DMS114 treated with DMSO at 0.1 percent for 48 hours (cell line): Measurements from ENCODE around the gene CYSRT1.
"Not testable (repeated sequence)": the region's sequence is repeated elsewhere in the genome, so short reads cannot be mapped to it uniquely, and the experiment has no call there.

Source experiments
- DNase-seq: peaks from one replicate; lab custom pipeline; 2025; ENCODE audit not compliant: unreplicated experiment; lab: John Stamatoyannopoulos, UW

CYSRT1 gene

DNA sequence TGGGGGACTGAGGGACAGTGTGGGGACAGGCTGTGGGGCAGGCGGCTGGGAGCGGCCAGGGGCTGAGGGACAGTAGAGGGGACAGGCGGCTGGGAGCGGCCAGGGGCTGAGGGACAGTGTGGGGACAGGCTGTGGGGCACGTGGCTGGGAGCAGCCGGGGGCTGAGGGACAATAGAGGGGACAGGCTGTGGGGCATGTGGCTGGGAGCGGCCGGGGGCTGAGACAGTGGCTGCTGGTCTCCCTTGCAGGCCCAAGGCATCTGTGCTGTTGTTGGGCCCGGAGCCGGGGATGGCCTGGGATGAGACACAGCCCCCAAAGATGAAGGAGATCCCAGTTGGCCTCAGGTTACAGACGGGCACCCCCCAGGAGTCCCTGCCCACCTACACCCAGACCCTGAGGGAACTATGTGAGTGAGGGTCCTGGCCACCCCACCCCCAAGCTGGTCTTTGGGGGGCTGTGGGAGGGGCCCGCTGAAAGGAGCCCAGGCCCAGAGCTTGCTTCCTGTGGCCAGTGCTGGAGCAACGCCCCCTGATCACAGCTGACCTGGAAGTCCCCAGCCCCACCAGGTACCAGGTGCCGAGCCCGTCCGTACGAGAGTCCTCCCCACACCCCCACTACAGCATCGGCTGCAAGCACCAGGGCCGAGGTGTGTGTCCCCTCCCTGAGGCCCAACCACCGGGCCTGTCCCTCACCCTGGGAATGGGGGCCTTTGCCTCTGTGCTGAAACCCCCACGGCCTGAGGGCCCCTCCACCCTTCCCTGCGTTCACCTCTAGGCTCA, 26.7 kb downstream of the CYSRT1 start:
- DNase-seq: no peak

DNA sequence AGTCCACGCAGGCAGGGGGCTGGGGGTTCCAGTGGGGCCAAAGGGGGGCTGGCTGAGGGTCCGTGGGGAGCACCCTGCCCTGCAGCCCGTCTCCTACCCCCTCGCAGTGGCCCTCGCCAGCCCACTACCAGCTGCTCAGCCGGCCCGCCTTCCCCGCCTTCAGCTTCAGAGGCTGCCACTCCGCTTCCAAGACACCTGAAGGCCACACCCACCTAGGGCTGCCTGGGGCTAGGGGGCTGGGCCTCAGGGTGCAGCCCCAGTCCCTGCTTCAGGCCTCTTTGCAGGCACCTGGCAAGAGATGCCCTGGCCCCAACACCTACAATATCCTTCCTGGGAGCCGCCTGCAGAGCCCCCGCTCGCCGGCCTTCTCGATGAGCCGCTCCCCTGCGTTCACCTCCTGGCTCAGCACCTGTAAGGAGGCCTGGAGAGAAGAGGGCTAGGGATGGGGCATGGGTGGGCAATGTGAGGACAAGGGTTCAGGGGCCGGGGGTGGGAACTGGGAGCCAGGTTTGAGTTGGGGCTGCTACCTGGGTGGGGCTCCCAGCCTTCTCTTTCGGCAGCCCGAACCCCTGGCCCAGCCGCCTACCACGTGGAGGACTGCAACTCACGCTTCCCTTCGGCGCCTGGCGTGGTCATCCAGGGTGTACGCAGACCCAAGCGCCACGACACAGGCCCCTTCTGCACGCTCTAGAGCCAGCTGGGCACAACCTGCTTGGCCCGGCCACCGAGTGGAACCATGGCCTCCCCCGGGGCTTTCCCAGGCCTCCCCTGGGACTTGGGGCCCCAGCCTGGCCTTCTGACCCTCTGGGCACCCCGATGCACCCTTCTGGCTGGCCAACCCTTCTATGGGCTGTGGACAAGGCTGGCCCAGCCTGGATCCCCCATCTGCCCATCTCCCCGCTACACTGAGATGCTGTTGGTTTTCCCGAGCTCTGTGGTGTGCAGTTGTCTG, 27.9 kb downstream of the CYSRT1 start:
- no peak for DNase-seq

DNA sequence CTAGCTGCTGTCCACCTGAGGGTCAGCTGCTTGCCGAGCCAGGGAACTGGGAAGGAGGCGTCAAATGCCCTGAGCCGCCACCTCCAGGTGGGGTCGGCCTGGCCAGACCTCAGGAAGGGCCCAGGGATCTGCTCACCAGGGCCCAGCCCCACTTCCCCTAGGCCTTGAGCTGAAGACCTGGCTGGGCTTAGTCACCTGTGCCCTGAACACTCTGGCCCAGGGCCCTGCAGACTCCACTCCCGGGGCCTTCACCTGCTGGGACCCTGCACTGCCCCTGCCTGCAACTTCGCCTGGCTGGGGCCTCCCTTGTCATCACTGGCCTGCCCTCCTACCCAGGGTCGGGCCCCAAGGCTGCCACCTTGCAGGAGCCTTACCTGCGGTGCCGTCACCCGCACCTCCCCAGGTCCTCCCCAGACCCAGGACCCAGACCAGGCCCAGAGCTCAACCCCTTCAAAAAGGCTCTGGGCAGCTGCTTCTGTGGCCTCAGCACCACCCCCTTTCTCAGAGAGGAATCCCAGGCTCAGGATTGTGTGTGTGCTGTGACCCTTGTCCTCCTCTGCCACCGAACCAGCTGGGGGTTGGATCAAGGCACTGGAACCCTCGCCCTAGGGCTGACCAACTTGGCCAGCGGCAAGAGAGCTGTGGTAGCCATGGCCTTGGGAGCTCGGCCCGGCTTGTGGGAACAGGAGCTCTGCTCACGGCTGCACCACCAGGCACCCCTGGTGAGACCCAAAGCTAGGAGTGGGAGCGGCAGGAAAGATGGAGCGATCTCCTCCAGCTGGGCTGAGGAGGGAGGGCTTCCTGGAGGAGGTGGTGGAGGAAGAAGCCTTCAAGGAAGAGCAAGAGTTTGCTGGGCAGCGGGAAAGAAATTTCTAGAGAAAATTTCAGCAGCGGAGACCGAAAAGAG, 29.0 kb downstream of the CYSRT1 start:
- no peak for DNase-seq

DNA sequence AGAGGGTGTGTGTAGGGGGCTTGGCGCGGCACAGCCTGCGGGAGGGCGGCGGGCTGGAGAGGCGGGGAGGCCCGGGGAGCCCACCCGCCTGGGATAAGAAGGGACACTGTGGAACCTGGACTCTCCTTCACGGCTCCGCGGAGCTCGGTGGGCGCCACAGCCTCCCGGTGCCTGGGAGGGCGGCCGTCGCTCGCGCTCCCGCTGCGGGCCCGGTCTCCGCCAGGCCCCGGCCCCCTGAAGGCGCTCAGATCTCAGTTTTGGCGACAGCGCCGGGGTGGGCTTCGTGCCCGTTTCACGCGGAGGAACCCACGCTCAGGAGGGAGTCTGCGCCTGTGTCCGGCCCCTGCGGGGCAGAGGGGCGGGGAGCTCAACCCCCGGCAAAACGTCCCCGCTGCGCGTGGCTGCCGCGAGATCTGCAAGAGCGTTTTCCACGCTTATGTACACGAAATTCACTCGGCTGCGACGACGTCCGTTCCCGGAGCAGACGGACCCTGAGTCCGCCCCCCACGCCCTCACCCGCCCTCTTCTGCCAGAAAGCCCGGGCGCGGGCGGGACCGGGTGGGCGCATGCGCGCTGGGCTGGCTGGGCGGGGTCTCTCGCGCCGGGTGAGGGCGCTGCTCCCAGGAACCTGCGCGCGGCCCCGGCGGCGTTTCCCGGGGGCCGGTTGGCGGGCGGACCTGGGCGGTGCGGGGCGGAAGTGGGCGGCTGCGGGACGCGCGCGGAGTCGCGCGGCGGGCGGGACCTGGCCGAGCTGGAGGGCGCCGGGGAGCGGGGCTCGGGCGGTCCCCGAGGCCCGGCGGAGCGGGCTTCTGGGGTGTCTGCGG, 29.9 kb downstream of the CYSRT1 start, which contains the start of gene NELFB:
TSS of gene NELFB (plus strand) at position 704 of the 824 bp plus-strand sequence.
- peak; percentile 50 for DNase-seq

DNA sequence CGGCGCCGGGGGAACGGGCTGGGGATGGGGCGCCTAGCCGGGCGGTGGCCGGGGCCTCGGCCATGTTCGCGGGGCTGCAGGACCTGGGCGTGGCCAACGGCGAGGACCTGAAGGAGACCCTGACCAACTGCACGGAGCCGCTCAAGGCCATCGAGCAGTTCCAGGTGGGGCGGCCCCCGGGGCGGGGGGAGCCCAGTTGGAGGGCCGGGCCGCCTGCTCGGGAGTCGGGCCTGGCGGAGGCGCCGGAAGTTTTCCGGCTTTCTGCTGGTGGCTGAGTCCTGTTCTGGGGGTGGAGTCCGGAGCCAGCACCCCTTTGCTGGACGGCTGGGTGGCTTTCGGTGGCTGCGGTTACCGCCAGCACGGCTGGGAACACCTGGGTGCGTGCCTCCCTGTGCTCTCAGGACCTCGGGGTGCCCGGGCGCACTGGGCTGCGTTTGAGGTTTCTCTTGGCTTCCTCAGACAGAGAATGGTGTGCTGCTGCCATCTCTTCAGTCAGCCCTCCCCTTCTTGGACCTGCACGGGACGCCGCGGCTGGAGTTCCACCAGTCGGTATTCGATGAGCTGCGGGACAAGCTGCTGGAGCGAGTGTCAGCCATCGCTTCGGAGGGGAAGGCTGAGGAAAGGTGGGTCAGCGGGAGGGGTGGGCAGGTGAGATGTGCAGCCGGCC, 30.6 kb downstream of the CYSRT1 start:
- no peak for DNase-seq

DNA sequence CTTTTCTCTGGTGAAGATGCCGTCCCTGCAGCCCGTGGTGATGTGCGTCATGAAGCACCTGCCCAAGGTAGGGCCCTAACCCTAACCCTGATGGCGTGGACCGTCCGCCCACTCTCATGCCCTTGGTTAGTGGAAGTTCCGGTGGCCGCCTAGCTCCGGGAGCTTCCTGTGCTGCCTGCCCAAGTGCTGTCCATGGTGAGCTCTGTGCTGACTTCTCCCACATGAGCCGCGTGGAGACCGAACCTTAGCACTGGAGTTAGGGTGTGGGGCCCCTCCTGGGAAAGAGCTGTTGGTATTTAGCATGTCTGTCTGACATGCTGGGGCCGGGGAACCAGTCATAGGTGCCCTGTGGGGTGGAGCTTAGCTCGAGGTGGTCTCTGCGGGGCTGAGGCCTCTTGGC, 31.4 kb downstream of the CYSRT1 start:
- DNase-seq: no peak

DNA sequence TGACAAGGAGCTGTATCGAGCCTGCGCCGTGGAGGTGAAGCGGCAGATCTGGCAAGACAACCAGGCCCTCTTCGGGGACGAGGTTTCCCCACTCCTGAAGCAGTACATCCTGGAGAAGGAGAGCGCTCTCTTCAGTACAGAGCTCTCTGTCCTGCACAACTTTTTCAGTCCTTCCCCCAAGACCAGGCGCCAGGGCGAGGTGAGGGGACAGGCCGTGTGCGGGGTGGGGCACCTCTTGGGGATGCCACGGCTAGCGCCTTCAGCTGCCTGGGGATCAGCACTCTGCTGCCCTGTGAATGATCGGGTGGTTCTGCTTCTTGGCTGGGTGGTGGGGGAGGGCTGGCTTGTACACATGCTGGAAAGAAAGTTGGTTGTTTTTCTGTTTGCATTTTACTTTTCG, 31.9 kb downstream of the CYSRT1 start:
- no peak for DNase-seq

DNA sequence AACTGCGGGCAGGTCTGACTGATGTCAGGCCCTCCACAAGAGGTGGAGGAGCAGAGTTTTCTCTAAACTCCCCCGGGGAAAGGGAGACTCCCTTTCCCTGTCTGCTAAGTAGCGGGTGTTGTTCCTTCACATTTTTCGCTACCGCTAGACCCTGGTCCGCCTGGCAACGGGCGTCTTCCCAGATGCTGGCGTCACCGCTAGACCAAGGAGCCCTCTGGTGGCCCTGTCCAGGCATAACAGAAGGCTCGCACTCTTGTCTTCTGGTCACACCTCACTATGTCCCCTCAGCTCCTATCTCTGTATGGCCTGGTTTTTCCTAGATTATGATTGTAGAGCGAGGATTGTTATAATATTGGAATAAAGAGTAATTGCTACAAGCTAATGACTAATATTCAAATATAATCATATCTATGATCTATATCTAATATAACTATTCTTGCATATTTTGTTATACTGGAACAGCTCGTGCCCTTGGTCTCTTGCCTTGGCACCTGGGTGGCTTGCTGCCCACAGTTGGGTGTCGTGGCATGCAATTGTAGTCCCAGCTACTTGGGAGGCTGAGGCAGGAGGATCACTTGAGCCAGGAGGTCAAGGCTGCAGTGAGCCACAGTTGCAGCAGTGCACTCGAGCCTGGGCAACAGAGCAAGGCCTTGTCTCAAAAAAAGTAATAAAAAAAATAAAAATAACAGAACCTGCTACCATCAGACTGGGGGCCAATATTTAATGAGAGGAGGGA, 37.4 kb downstream of the CYSRT1 start:
- DNase-seq: not testable (repeated sequence)

DNA sequence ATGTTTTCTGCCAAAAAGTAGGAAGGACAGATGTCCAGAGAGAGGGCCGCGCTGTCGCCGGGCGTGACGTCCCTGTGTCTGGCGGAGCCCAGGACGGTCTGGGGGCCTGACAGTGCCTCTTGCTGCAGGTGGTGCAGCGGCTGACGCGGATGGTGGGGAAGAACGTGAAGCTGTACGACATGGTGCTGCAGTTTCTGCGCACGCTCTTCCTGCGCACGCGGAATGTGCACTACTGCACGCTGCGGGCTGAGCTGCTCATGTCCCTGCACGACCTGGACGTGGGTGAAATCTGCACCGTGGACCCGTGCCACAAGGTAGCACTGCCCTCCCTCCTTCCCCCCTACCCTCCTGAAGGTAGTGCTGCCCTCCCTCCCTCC, 37.9 kb downstream of the CYSRT1 start:
- DNase-seq: no peak

DNA sequence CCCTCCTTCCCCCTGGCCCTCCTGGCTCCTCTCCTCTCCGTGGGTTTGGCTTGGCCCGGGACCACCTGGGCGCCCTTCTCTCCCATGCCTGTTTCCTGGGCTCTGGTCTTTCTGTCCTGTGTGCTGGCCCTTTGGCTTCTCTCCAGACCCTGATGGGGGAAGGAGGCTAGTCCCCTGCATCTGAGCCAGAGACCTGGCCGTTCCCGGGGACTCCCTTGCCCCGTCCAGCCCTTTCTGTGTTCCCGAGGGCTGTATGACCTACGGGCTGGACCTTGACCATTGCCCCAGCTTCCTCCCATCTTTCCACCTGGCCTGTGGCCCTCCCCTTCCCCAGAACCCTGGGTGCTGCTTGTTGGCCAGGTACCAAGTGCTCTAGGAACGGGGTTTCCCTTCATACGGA, 38.5 kb downstream of the CYSRT1 start:
- DNase-seq: no peak

DNA sequence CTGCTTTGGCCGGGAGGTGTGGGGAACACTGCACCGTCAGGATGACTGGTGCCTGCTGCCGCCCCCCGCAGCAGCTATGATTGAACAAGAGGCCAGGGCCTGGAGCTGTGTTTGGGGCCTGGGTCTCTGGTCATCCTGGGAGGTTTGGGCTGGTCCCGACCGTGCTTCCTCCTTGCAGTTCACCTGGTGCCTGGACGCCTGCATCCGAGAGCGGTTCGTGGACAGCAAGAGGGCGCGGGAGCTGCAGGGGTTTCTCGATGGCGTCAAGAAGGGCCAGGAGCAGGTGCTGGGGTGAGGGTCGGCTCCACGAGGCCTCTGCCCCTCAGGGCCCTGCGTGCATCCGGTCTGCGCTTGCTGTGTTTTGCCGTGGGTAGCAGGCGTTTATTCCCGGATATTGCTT, 39.1 kb downstream of the CYSRT1 start:
- DNase-seq: no peak

DNA sequence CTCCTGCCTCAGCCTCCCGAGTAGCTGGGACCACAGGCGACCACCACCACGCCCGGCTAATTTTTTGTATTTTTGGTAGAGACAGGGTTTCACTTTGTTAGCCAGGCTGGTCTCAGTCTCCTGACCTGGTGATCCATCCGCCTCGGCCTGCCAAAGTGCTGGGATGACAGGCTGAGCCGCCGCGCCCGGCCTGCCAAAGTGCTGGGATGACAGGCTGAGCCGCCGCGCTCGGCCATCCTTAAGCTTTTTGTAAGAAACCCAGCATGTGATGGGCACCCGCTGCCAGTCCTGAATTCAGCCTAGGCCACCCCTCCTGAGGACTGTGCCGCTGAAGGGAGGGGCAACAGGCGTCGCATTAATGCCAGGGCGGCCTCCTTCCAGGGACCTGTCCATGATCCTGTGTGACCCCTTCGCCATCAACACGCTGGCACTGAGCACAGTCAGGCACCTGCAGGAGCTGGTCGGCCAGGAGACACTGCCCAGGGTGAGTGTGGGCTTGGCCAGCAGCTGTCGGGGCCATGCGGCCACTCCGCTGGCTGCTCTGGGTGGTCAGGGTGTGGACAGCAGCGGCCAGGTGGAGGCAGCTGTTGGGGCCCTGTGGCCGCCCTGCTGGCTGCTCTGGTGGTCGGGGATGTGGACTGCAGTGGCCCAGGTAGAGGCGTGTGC, 40.7 kb downstream of the CYSRT1 start:
- no peak for DNase-seq

DNA sequence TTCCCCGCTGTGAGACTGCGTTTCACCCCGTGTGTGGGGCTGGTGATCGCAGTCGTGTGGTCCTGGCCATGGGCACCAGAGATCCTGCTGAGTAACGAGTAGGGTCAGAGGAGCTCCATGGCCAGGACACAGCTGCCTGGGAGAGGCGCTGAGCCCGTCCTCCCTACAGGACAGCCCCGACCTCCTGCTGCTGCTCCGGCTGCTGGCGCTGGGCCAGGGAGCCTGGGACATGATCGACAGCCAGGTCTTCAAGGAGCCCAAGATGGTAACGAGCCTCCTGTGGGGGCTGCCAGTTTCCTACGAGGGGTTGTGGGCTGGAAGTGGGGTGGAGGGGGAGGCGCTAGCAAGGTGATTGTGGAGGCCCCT, 41.2 kb downstream of the CYSRT1 start:
- DNase-seq: no peak

DNA sequence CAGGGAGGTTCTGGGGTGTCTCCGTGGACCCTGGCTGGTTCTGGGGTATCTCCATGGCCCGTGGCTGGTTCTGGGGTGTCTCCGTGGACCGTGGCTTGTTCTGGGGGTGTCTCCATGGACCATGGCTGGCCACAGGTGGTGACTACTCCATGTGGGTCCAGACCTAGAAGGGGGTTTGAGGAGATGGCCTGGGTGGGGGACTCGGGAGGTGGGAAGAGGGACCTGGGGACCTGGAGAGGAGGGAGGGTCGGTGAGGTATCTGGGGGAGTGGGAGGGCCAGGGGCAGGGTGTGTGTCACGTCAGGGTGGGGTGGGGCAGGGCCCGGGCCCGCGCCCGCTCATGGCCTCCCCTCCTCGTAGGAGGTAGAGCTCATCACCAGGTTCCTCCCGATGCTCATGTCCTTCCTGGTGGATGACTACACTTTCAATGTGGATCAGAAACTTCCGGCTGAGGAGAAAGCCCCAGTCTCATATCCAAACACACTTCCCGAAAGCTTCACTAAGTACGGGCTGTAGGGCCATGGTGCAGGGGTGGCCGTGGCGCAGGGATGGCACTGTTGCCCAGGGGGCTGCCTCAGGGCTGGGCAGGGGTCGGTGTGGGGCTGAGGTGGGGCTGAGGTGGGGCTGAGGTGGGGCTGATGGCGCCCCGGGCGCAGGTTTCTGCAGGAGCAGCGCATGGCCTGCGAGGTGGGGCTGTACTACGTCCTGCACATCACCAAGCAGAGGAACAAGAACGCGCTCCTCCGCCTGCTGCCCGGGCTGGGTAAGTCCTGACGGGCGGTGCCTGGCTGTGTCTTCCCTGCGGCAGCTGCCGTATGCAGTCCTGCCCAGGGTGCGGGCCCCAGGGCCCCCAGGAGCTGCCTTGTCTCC, 41.8 kb downstream of the CYSRT1 start:
- no peak for DNase-seq

DNA sequence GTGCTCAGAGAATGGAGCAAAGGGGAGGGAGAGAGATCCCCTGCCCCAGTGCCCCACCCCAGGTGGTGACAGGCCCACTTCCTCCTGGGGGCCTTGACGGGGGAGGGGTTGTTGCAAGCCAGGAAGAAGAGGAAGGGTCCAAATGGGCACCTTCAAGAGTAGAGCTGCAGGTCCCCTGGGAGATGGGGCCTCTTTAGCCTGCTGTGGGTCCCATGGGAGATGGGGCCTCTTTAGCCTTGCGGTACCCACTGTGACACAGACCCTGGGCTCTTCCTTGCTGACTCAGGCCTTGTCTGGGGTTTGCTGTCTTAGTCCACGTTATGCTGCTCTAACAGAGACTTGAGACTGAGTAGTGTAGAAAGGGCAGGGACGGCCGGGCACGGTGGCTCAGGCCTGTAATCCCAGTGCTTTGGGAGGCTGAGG, 43.0 kb downstream of the CYSRT1 start:
- no peak for DNase-seq

DNA sequence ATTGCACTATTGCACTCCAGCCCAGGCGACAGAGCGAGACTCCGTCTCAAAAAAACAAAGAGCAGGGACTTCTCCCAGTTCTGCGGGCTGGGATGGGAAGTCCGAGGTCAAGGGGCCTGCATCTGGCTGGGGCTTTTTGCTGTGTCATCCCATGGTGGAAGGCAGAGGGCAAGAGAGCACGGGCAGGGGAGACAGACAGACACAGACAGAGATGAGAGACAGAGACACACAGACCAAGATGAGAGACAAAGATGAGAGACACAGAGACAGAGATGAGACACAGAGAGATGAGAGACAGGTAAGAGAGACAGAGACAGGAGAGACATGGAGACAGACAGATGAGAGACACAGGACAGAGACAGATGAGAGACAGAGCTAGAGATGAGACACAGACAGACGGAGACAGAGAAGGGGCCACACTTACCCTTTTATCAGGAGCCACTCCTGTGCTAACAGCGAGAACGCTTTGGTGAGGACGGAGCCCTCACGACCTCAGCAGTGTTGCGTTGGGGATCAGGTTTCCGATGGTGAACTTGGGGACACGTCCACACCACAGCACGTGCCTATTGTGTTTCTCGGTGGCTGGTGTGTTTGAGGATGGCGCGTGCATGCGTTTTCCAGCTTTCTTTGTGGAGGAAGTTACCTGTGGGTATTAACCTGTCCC, 43.7 kb downstream of the CYSRT1 start:
- DNase-seq: no peak

DNA sequence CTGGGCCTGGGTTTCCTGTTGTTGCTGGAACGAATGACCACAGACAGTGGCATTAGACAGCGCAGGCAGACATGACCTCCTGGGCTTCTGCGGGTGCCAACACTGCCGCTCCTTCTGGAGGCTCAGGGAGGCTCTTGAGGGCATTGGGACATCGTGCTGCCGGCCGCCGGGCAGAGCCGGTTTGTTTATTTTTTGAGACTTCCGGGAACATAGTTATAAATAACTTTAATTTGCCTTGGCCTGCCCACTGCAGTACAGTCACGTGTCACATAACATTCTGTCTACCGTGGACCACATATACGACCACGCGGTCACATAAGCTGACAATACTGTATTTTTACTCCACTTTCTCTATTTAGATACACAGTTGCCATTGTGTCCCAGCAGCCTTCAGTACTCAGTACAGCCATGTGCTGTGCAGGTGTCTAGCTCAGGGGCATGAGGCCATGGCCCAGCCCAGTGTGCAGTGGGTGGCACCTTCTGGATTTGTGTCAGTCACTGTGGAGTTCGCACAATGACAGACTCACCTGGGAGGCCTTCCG, 44.3 kb downstream of the CYSRT1 start:
- DNase-seq: no peak
